K562 (cell line): ENCODE results near the gene OPCML. TPM values are rescaled to one million over a fixed set of nuclear protein-coding genes. Genes with fewer than 3 reads are reported as not detected.

Experiments
- ATAC-seq: fragments of 200-7000 bp; cut with Tn5 transposase; 3 replicates; pipeline ENCODE4 v1.9.1; 2020; ENCODE audit warnings: moderate library complexity
- BruUV-seq: library from RNA; stranded (reverse); fragments of 400-500 nt; replicated peaks from 2 replicates; lab custom pipeline; 2021; lab: Mats Ljungman, UMichigan
- CTCF ChIA-PET: fragments of 300-600 bp; formaldehyde crosslinking; extraction: SDS; loops from one replicate; lab custom pipeline; 2021; ENCODE audit warnings: low intra/inter-chr PET ratio; lab: Yijun Ruan, JAX
- POLR2A ChIA-PET: fragments of 300-600, 350-650 bp; sonication (Branson Sonifier 250); formaldehyde crosslinking; extraction: SDS; loops from one replicate; lab custom pipeline; 2021; ENCODE audit warnings: antibody characterized with exemption, inconsistent platforms; lab: Yijun Ruan, JAX
- DNase-seq, 4 experiments: peaks; one replicate each; pipeline versions ENCODE4 v3.0.0 to v3.0.0-alpha.2; 2011 to 2018; ENCODE audit warnings: low spot score in 3 of 4, mixed read lengths in 3 of 4; ENCODE audit errors: extremely low read depth in 1 of 4
- FAIRE-seq: peaks from 2 replicates; lab custom pipeline; 2011; peaks lifted over from hg19 to GRCh38; lab: Jason Lieb, UNC
- H2AFZ ChIP-seq: 2 replicates; pipeline ENCODE4 v1.6.0; 2011; ENCODE audit warnings: low read depth, low read length, control low read depth, inconsistent platforms
- H3K27ac ChIP-seq: fragments of 200-600 bp; 3 replicates; pipeline ENCODE4 v1.8.0; 2011; ENCODE audit warnings: low read depth, mild to moderate bottlenecking, control low read depth, inconsistent platforms, low read length, moderate library complexity, mixed read lengths; ENCODE audit errors: extremely low read depth
- H3K27me3 ChIP-seq, 2 experiments: fragments of 300-600 bp in 1 of 2; 2 replicates in 1 of 2; 3 replicates in 1 of 2; pipeline versions ENCODE4 v1.6.0 to v1.8.0; 2011; ENCODE audit warnings: inconsistent platforms in 2 of 2, low read length in 2 of 2, mild to moderate bottlenecking in 1 of 2, mixed read lengths in 1 of 2, moderate library complexity in 1 of 2; ENCODE audit not compliant: control insufficient read depth in 2 of 2, insufficient read depth in 2 of 2
- H3K36me3 ChIP-seq: fragments of 300-600 bp; 3 replicates; pipeline ENCODE4 v1.8.0; 2011; ENCODE audit warnings: mild to moderate bottlenecking, low read length, inconsistent platforms; ENCODE audit not compliant: control insufficient read depth, insufficient read depth
- H3K4me1 ChIP-seq, 2 experiments: fragments of 200-600 bp in 1 of 2; replicated peaks in 1 of 2; 2 replicates in 1 of 2; 3 replicates in 1 of 2; pipeline versions ENCODE4 v1.5.1 to v1.8.0; 2011; ENCODE audit warnings: inconsistent platforms in 2 of 2, low read length in 2 of 2, mild to moderate bottlenecking in 1 of 2, mixed read lengths in 1 of 2, moderate library complexity in 1 of 2; ENCODE audit not compliant: control insufficient read depth in 2 of 2, insufficient read depth in 2 of 2
- H3K4me2 ChIP-seq: 2 replicates; pipeline ENCODE4 v1.6.1; 2011; ENCODE audit warnings: low read length, control low read depth, inconsistent platforms, mixed read lengths; ENCODE audit not compliant: insufficient read depth
- H3K4me3 ChIP-seq: fragments of 200-600 bp; sonication (generic), shearing (Covaris generic); 2 replicates; pipeline ENCODE4 v1.5.1; 2016; ENCODE audit warnings: control low read depth, inconsistent platforms
- H3K79me2 ChIP-seq: fragments of 200-600 bp; 3 replicates; pipeline ENCODE4 v1.8.0; 2011; ENCODE audit warnings: low read length, inconsistent platforms; ENCODE audit not compliant: control insufficient read depth, insufficient read depth
- H3K9ac ChIP-seq, 2 experiments: 2 replicates each; pipeline versions ENCODE4 v1.6.0 to v1.6.1; 2011; ENCODE audit warnings: low read depth in 2 of 2, low read length in 2 of 2, control low read depth in 1 of 2, inconsistent platforms in 1 of 2, mild to moderate bottlenecking in 1 of 2, mixed read lengths in 1 of 2; ENCODE audit not compliant: insufficient read depth in 1 of 2
- H3K9me1 ChIP-seq: one replicate; pipeline ENCODE4 v1.6.0; 2011; ENCODE audit warnings: inconsistent platforms, mild to moderate bottlenecking, low read length, moderate library complexity; ENCODE audit not compliant: control insufficient read depth, insufficient read depth
- H3K9me3 ChIP-seq: replicated peaks from 2 replicates; pipeline ENCODE4 v1.5.1; 2011; ENCODE audit warnings: low read depth, low read length, inconsistent platforms; ENCODE audit not compliant: control insufficient read depth, insufficient read depth
- H4K20me1 ChIP-seq: replicated peaks from 2 replicates; pipeline ENCODE4 v1.6.1; 2011; ENCODE audit warnings: low read length, inconsistent platforms, mixed read lengths; ENCODE audit not compliant: control insufficient read depth, insufficient read depth
- NCOA6 ChIP-seq: fragments of 450-650 bp; IDR thresholded peaks from 2 replicates; pipeline ENCODE4 v1.6.1; 2017; ENCODE audit warnings: mild to moderate bottlenecking
- NR2C1 ChIP-seq, 2 experiments: fragments of 450-650 bp; IDR thresholded peaks; 2 replicates each; pipeline ENCODE4 v1.6.1; 2017; ENCODE audit warnings: mild to moderate bottlenecking in 2 of 2, antibody characterized with exemption in 1 of 2, inconsistent platforms in 1 of 2, missing compliant biosample characterization in 1 of 2, missing genetic modification characterization in 1 of 2
- TGIF2 ChIP-seq: sonication (generic); formaldehyde crosslinking; IDR thresholded peaks from 2 replicates; pipeline ENCODE4 v1.8.1; 2022; ENCODE audit warnings: mild to moderate bottlenecking, missing genetic modification reagents, moderate library complexity
- XRCC4 ChIP-seq: IDR thresholded peaks from one replicate; pipeline ENCODE4 v1.6.1; 2011; ENCODE audit not compliant: insufficient read depth, insufficient read length; ENCODE audit errors: extremely low read depth
- ZNF583 ChIP-seq: fragments of 250-450 bp; sonication (Bioruptor Pico); IDR thresholded peaks from 2 replicates; pipeline ENCODE4 v1.4.0; 2020
- WGBS: fragments of 100-300 bp; shearing (Covaris generic); methylation state at CpG from one replicate; pipeline ENCODE4 v1.1.6; 2016; ENCODE audit warnings: low coverage, mixed read lengths; ENCODE audit not compliant: insufficient coverage; ENCODE audit errors: missing lambda C conversion rate; 5-methylcytosine and 5-hydroxymethylcytosine counted together
- in situ Hi-C: fragments of 300-500 bp; cut with MboI; formaldehyde crosslinking; loops from 4 replicates; pipeline ENCODE4 v1.15.0; 2018; ENCODE audit warnings: inconsistent platforms, mixed read lengths
- intact Hi-C: fragments of 100-400 bp; cut with micrococcal nuclease; formaldehyde crosslinking; loops from 2 replicates; pipeline ENCODE4 v1.14.2; 2022
- polyA plus RNA-seq, 8 experiments: library from polyadenylated mRNA; depleted of rRNA in 4 of 8; stranded (reverse) in 5 of 8; unstranded in 3 of 8; fragments of >200 nt; fragmentation: Nextera tagmentation in 2 of 8; fragmentation: Illumina TruSeq in 1 of 8; extraction: Ambion mirVana in 2 of 8; extraction: Trizol in 1 of 8; gene quantifications; 2 replicates each; pipeline versions ENCODE4 v1.2.1 to v1.2.3, GENCODE V29; 2011 to 2014; ENCODE audit warnings: inconsistent platforms in 1 of 8, missing spikeins in 1 of 8
- total RNA-seq, 7 experiments: library from RNA; depleted of rRNA in 6 of 7; stranded (reverse); fragments of >200 nt in 6 of 7; fragmentation: Illumina TruSeq in 2 of 7; extraction: Trizol in 2 of 7; gene quantifications; 2 replicates each; pipeline versions ENCODE4 v1.2.1 to v1.2.3, GENCODE V29; 2011 to 2021; ENCODE audit warnings: low replicate concordance in 1 of 7
- TF ChIP-seq, protein P1 (sequence below): fragments of 450-650 bp; IDR thresholded peaks from 2 replicates; pipeline ENCODE4 v1.6.1; 2018; ENCODE audit warnings: mild to moderate bottlenecking, low read depth; ENCODE audit not compliant: partially characterized antibody
- TF ChIP-seq, protein P2 (sequence below), 2 experiments: IDR thresholded peaks; 2 replicates each; pipeline ENCODE4 v1.6.1; 2012; ENCODE audit warnings: improper control_type of control experiment in 2 of 2, low read depth in 2 of 2, low read length in 2 of 2, borderline replicate concordance in 1 of 2
- TF ChIP-seq, protein P3 (sequence below): fragments of 450-650 bp; IDR thresholded peaks from one replicate; pipeline ENCODE4 v1.6.1; 2018; ENCODE audit warnings: mild to moderate bottlenecking, moderate library complexity; ENCODE audit not compliant: partially characterized antibody

Gene OPCML
- total and polyA plus RNA-seq, 9 of the 15 experiments (the other 6 are each of a cell fraction or from before 2014, with no cell fraction given), result not detected

DNA sequence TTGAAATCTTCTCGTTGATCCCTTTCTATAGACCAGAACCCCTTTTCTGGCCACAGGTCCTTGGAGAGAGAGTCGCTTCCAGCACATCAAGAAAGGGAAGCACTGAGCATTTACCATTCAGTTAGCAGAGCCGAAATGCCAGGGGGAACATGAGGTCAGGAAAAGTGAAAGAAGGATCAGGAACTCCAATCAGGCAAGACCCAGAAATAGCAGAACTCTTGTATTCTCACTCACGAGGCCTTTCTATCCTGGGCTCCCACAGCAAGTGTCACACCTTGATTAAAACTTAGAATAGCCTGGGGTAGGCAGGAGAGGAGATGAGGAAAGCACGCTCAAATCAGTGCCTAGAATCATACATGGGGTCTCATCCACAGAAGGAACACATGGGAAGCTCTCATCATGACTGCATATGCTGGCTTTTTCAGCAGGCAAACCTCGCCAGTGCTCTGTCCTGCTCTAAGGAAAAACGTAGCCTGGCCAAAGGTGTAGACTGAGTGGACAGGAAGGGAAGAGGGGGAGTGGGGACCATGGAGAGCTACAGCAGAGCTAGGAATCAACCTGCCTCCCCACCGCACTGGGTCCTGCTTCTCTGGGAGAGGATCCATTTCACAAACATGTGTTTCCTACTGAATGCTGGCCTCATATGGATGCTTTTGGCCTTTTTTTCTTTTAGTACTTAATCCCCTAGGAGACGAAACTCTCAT is 40.5 kb downstream of the OPCML start:
- H3K4me3 ChIP-seq, result no peak overlapping the region
- H3K4me1 ChIP-seq, result no peaks in the 10 kb centered on the region
- in situ Hi-C loops, result no loop called here
- ATAC-seq (no peak), FAIRE-seq (no peak), DNase-seq (no peak)
- H3K9me1 ChIP-seq, result no peaks in the 10 kb centered on the region
- no peaks in the 10 kb centered on the region for H3K27me3 ChIP-seq
- BruUV-seq, result no TSS peak
- no peak overlapping the region for H3K4me2 ChIP-seq
- TF ChIP-seq, protein P1, sequence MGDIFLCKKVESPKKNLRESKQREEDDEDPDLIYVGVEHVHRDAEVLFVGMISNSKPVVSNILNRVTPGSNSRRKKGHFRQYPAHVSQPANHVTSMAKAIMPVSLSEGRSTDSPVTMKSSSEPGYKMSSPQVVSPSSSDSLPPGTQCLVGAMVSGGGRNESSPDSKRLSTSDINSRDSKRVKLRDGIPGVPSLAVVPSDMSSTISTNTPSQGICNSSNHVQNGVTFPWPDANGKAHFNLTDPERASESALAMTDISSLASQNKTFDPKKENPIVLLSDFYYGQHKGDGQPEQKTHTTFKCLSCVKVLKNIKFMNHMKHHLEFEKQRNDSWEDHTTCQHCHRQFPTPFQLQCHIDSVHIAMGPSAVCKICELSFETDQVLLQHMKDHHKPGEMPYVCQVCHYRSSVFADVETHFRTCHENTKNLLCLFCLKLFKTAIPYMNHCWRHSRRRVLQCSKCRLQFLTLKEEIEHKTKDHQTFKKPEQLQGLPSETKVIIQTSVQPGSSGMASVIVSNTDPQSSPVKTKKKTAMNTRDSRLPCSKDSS, result no peak
- no peak for TF ChIP-seq XRCC4
- TF ChIP-seq ZNF583 (CRISPR knock-in tag), result no peak
- TF ChIP-seq, protein P2, sequence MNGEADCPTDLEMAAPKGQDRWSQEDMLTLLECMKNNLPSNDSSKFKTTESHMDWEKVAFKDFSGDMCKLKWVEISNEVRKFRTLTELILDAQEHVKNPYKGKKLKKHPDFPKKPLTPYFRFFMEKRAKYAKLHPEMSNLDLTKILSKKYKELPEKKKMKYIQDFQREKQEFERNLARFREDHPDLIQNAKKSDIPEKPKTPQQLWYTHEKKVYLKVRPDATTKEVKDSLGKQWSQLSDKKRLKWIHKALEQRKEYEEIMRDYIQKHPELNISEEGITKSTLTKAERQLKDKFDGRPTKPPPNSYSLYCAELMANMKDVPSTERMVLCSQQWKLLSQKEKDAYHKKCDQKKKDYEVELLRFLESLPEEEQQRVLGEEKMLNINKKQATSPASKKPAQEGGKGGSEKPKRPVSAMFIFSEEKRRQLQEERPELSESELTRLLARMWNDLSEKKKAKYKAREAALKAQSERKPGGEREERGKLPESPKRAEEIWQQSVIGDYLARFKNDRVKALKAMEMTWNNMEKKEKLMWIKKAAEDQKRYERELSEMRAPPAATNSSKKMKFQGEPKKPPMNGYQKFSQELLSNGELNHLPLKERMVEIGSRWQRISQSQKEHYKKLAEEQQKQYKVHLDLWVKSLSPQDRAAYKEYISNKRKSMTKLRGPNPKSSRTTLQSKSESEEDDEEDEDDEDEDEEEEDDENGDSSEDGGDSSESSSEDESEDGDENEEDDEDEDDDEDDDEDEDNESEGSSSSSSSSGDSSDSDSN (IDR thresholded peaks at IDR 0.05; ENCODE audit: borderline replicate concordance in 1 of 2, low read depth in 2 of 2, low read length in 2 of 2), result no peak
- TF ChIP-seq, protein P3, sequence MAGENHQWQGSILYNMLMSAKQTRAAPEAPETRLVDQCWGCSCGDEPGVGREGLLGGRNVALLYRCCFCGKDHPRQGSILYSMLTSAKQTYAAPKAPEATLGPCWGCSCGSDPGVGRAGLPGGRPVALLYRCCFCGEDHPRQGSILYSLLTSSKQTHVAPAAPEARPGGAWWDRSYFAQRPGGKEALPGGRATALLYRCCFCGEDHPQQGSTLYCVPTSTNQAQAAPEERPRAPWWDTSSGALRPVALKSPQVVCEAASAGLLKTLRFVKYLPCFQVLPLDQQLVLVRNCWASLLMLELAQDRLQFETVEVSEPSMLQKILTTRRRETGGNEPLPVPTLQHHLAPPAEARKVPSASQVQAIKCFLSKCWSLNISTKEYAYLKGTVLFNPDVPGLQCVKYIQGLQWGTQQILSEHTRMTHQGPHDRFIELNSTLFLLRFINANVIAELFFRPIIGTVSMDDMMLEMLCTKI, result no peak
- no peak for TF ChIP-seq NCOA6
- no peak for TF ChIP-seq NR2C1 (IDR thresholded peaks at IDR 0.05)
- no peak for TF ChIP-seq NR2C1 (tag; IDR thresholded peaks at IDR 0.05)
- TF ChIP-seq TGIF2 (CRISPR knock-in tag), result no peak
- H3K27ac ChIP-seq, result no peak overlapping the region
- intact Hi-C loops, result no loop called here
- H3K9me3 ChIP-seq, result no peaks in the 10 kb centered on the region
- POLR2A ChIA-PET, result no interaction called here
- 0% methylated on average over 9 of the region's 9 CpGs for WGBS
- H4K20me1 ChIP-seq, result no peaks in the 10 kb centered on the region
- no peaks in the 10 kb centered on the region for H3K79me2 ChIP-seq
- H3K9ac ChIP-seq, result no peak overlapping the region
- no peaks in the 10 kb centered on the region for H3K36me3 ChIP-seq
- CTCF ChIA-PET, result no interaction called here
- no peak overlapping the region for H2AFZ ChIP-seq
